Gastrocnemius medialis (tissue), 4 donors: ENCODE data around the gene SQSTM1. TPM values are rescaled to one million over a fixed set of nuclear protein-coding genes. Genes with fewer than 3 reads are reported as not detected.

Experiments
- ATAC-seq, 2 donors: fragments of 150-250 bp; one replicate each; pipeline ENCODE4 v1.9.1; 2016
- DNase-seq, 2 donors: peaks; one replicate each; pipeline ENCODE4 v3.0.0-alpha.2; 2019
- H3K27ac ChIP-seq, 4 donors: fragments of 200-600 bp; sonication (generic); 1 replicate in 1 of 4; 2 replicates in 3 of 4; pipeline ENCODE4 v1.5.1; 2016 to 2018; ENCODE audit warnings: mild to moderate bottlenecking in 2 of 4, moderate library complexity in 1 of 4
- H3K27me3 ChIP-seq, 3 donors: fragments of 200-600 bp; sonication (generic) in 2 of 3; 1 replicate in 1 of 3; 2 replicates in 2 of 3; pipeline versions ENCODE4 v1.5.1 to v1.6.0; 2016 to 2019; ENCODE audit warnings: mild to moderate bottlenecking in 1 of 3, moderate library complexity in 1 of 3
- H3K36me3 ChIP-seq, 2 donors: fragments of 200-600 bp; sonication (generic) in 1 of 2; one replicate each; pipeline ENCODE4 v1.5.1; 2017 to 2018
- H3K4me1 ChIP-seq, 2 donors: fragments of 200-600 bp; sonication (generic) in 1 of 2; one replicate each; pipeline ENCODE4 v1.5.1; 2016 to 2017; ENCODE audit warnings: mild to moderate bottlenecking in 2 of 2
- H3K4me3 ChIP-seq, 4 donors: fragments of 200-600 bp; sonication (generic) in 3 of 4; 1 replicate in 1 of 4; 2 replicates in 3 of 4; pipeline ENCODE4 v1.5.1; 2016 to 2019; ENCODE audit warnings: mild to moderate bottlenecking in 2 of 4
- H3K9me3 ChIP-seq, 3 donors: fragments of 200-600 bp; sonication (generic) in 2 of 3; 1 replicate in 1 of 3; 2 replicates in 2 of 3; pipeline ENCODE4 v1.5.1; 2016 to 2019
- CTCF ChIP-seq, 5 experiments: fragments of 450-650 bp in 3 of 5; fragments of 200-600 bp in 2 of 5; sonication (generic) in 2 of 5; IDR thresholded peaks in 4 of 5; conservative IDR thresholded peaks in 1 of 5; 1 replicate in 4 of 5; 2 replicates in 1 of 5; pipeline ENCODE4 v1.5.1; 2016 to 2019; ENCODE audit warnings: antibody characterized with exemption in 5 of 5, mild to moderate bottlenecking in 3 of 5, moderate library complexity in 3 of 5
- POLR2A ChIP-seq, 2 donors: fragments of 450-650 bp; IDR thresholded peaks; one replicate each; pipeline ENCODE4 v1.6.1; 2017; ENCODE audit warnings: antibody characterized with exemption in 2 of 2, mild to moderate bottlenecking in 2 of 2, moderate library complexity in 2 of 2
- in situ Hi-C, 4 donors: fragments of 200-750 bp; cut with MboI; loops; one replicate each; pipeline versions ENCODE4 v1.15.0 to v1.8.0; 2017; ENCODE audit warnings: low sequenced_read_pairs in 4 of 4
- intact Hi-C: fragments of 100-400 bp; cut with DNase I; formaldehyde crosslinking; loops from one replicate; pipeline ENCODE4 v1.15.1; 2023; ENCODE audit warnings: low total_unique reads
- total RNA-seq, 4 donors: library from RNA; depleted of rRNA; stranded (reverse); fragments of >200 nt; gene quantifications; one replicate each; pipeline versions ENCODE4 v1.1.0 to v1.2.3, GENCODE V29; 2016

The SQSTM1 gene
- total RNA-seq, 4 donors from 2014 or later: 1,080 to 1,340 (median 1,178) TPM

GRCh38 chr5:179882338-179882737 lies 61.6 kb downstream of the SQSTM1 start:
- peaks cover 0 to 11% (median 0%) of the 10 kb centered on the region in 3 donors for H3K9me3 ChIP-seq
- in situ Hi-C loops: no loop called here
- no peak for TF ChIP-seq POLR2A (IDR thresholded peaks at IDR 0.05)
- H3K36me3 ChIP-seq: peaks cover 0 to 61% of the 10 kb centered on the region in 2 donors
- peaks cover 12 to 20% of the 10 kb centered on the region in 2 donors for H3K4me1 ChIP-seq
- DNase-seq (no peak), ATAC-seq (no peak)
- no peaks in the 10 kb centered on the region for H3K27me3 ChIP-seq
- intact Hi-C loops: no loop called here
- no peak overlapping the region for H3K4me3 ChIP-seq
- H3K27ac ChIP-seq: no peak overlapping the region

GRCh38 chr5:179883163-179883562 lies 62.5 kb downstream of the SQSTM1 start:
- Histone ChIP-seq H3K4me3 (no peak overlapping the region), H3K27me3 (no peaks in the 10 kb centered on the region), H3K4me1 (peaks cover 12 to 20% of the 10 kb centered on the region in 2 donors), H3K36me3 (peaks cover 0 to 57% of the 10 kb centered on the region in 2 donors), H3K9me3 (peaks cover 0 to 11% (median 0%) of the 10 kb centered on the region in 3 donors), H3K27ac (no peak overlapping the region)
- DNase-seq (no peak), ATAC-seq (no peak)
- in situ Hi-C loops (no loop called here), intact Hi-C loops (no loop called here)
- no peak for TF ChIP-seq CTCF (IDR thresholded peaks at IDR 0.05 in 4 of 5, conservative IDR thresholded peaks at IDR 0.05 in 1 of 5)
- no peak for TF ChIP-seq POLR2A (IDR thresholded peaks at IDR 0.05)

GRCh38 chr5:179885491-179886090 lies 64.9 kb downstream of the SQSTM1 start:
- no peaks in the 10 kb centered on the region for H3K27me3 ChIP-seq
- H3K4me3 ChIP-seq: no peak overlapping the region
- in situ Hi-C loops: no loop called here
- H3K9me3 ChIP-seq: peaks cover 0 to 11% (median 0%) of the 10 kb centered on the region in 3 donors
- intact Hi-C loops: loop anchor here (2.0 kb wide), 1 partner anchor 15 kb away; no protein-coding TSS in a partner anchor
- no peak for TF ChIP-seq CTCF (IDR thresholded peaks at IDR 0.05 in 4 of 5, conservative IDR thresholded peaks at IDR 0.05 in 1 of 5)
- TF ChIP-seq POLR2A (IDR thresholded peaks at IDR 0.05): no peak
- H3K36me3 ChIP-seq: peaks cover 0 to 64% of the 10 kb centered on the region in 2 donors
- no peak for DNase-seq
- no peak for ATAC-seq
- peak overlapping the region; percentile 20 to 73 (median 38) for H3K27ac ChIP-seq
- peaks cover 12 to 19% of the 10 kb centered on the region in 2 donors for H3K4me1 ChIP-seq

GRCh38 chr5:179886190-179886911 lies 65.6 kb downstream of the SQSTM1 start:
- H3K4me1 ChIP-seq: peaks cover 12 to 16% of the 10 kb centered on the region in 2 donors
- DNase-seq (no peak), ATAC-seq (peak; percentile 43 to 55)
- TF ChIP-seq CTCF (IDR thresholded peaks at IDR 0.05 in 4 of 5, conservative IDR thresholded peaks at IDR 0.05 in 1 of 5) (no peak), POLR2A (IDR thresholded peaks at IDR 0.05) (no peak)
- H3K27me3 ChIP-seq: no peaks in the 10 kb centered on the region
- H3K27ac ChIP-seq: peak overlapping the region; percentile 20 to 73 (median 38)
- peaks cover 0 to 11% (median 0%) of the 10 kb centered on the region in 3 donors for H3K9me3 ChIP-seq
- peaks cover 0 to 72% of the 10 kb centered on the region in 2 donors for H3K36me3 ChIP-seq
- in situ Hi-C loops: no loop called here
- intact Hi-C loops: loop anchor here (2.0 kb wide), 1 partner anchor 14 kb away; no protein-coding TSS in a partner anchor
- H3K4me3 ChIP-seq: no peak overlapping the region

- TF ChIP-seq CTCF (IDR thresholded peaks at IDR 0.05 in 4 of 5, conservative IDR thresholded peaks at IDR 0.05 in 1 of 5) (no peak), POLR2A (IDR thresholded peaks at IDR 0.05) (no peak)
- in situ Hi-C loops: no loop called here
- H3K4me1 ChIP-seq: peaks cover 12 to 16% of the 10 kb centered on the region in 2 donors
- H3K9me3 ChIP-seq: peaks cover 0 to 11% (median 0%) of the 10 kb centered on the region in 3 donors
- no peak overlapping the region for H3K4me3 ChIP-seq
- ATAC-seq (peak; percentile 75 to 76), DNase-seq (peak; percentile 55 to 60)
- intact Hi-C loops: loop anchor here (2.0 kb wide), 1 partner anchor 14 kb away; no protein-coding TSS in a partner anchor
- H3K27ac ChIP-seq: peak overlapping the region; percentile 6 to 73 (median 33)
- peaks cover 0 to 79% of the 10 kb centered on the region in 2 donors for H3K36me3 ChIP-seq
- H3K27me3 ChIP-seq: no peaks in the 10 kb centered on the region
Measured at GRCh38 chr5:179887095-179887494, 66.4 kb downstream of the SQSTM1 start.
